Lung (tissue), 12 donors: ENCODE data around the gene AJAP1. TPM values are rescaled to one million over a fixed set of nuclear protein-coding genes. Genes with fewer than 3 reads are reported as not detected.

Experiments used
- ATAC-seq: fragments of 200-7000 bp; cut with Tn5 transposase; one replicate; pipeline ENCODE4 v1.9.1; 2020; ENCODE audit warnings: moderate number of reproducible peaks; ENCODE audit not compliant: insufficient read depth, low FRiP score
- DNase-seq, 3 donors: peaks; one replicate each; pipeline ENCODE4 v3.0.0-alpha.2; 2013 to 2017
- H3K27ac ChIP-seq, 2 donors: one replicate each; pipeline ENCODE4 v1.5.1; 2013; ENCODE audit warnings: mild to moderate bottlenecking in 2 of 2, moderate library complexity in 2 of 2, control low read depth in 1 of 2, inconsistent platforms in 1 of 2, low read depth in 1 of 2, low read length in 1 of 2
- H3K27me3 ChIP-seq, 3 donors: one replicate each; pipeline ENCODE4 v1.5.1; 2013; ENCODE audit warnings: low read length in 2 of 3; ENCODE audit not compliant: control insufficient read depth in 3 of 3, insufficient read depth in 3 of 3
- H3K36me3 ChIP-seq, 4 donors: one replicate each; pipeline ENCODE4 v1.5.1; 2013; ENCODE audit warnings: low read length in 4 of 4, mild to moderate bottlenecking in 1 of 4, moderate library complexity in 1 of 4; ENCODE audit not compliant: control insufficient read depth in 4 of 4, insufficient read depth in 4 of 4
- H3K4me1 ChIP-seq, 5 donors: one replicate each; pipeline ENCODE4 v1.5.1; 2013; ENCODE audit warnings: low read length in 5 of 5, mild to moderate bottlenecking in 2 of 5, moderate library complexity in 1 of 5; ENCODE audit not compliant: control insufficient read depth in 5 of 5, insufficient read depth in 5 of 5
- H3K4me3 ChIP-seq: one replicate; pipeline ENCODE4 v1.5.1; 2013; ENCODE audit warnings: mild to moderate bottlenecking, control low read depth, moderate library complexity
- H3K9ac ChIP-seq, 2 donors: one replicate each; pipeline ENCODE4 v1.5.1; 2013; ENCODE audit warnings: low read length in 2 of 2, control low read depth in 1 of 2; ENCODE audit not compliant: insufficient read depth in 1 of 2
- H3K9me3 ChIP-seq, 4 donors: one replicate each; pipeline ENCODE4 v1.5.1; 2013; ENCODE audit warnings: low read length in 3 of 4, mild to moderate bottlenecking in 1 of 4, moderate library complexity in 1 of 4; ENCODE audit not compliant: control insufficient read depth in 4 of 4, insufficient read depth in 3 of 4
- WGBS, 2 donors: extraction: QIAGEN DNeasy Blood & Tissue Kit; methylation state at CpG; one replicate each; pipeline ENCODE4 v1.1.7; 2013; 5-methylcytosine and 5-hydroxymethylcytosine counted together
- polyA plus RNA-seq, 2 donors: library from polyadenylated mRNA; stranded (reverse); fragments of 200-250 nt; gene quantifications; one replicate each; pipeline ENCODE4 v1.2.1, GENCODE V29; 2013
- total RNA-seq, 2 donors: library from RNA; depleted of rRNA in 1 of 2; stranded (reverse); fragments of >200 nt in 1 of 2; gene quantifications; one replicate each; pipeline ENCODE4 v1.2.1, GENCODE V29; 2014 to 2021
- TF ChIP-seq, protein P1 (sequence below): IDR thresholded peaks from 2 replicates; pipeline ENCODE4 v1.5.1; 2012; ENCODE audit warnings: mild to moderate bottlenecking; ENCODE audit errors: control extremely low read depth, extremely low read depth
- donor health status: control.
- donor health status: control.
- donor health status: Bipolar disorder and iron deficiency.
- donor health status: healthy.
- donor health status: DM: yes; HTN: yes; CAD: no.

The AJAP1 gene
- total and polyA plus RNA-seq, 4 donors, result 0.05 to 0.77 (median 0.19) TPM

DNA sequence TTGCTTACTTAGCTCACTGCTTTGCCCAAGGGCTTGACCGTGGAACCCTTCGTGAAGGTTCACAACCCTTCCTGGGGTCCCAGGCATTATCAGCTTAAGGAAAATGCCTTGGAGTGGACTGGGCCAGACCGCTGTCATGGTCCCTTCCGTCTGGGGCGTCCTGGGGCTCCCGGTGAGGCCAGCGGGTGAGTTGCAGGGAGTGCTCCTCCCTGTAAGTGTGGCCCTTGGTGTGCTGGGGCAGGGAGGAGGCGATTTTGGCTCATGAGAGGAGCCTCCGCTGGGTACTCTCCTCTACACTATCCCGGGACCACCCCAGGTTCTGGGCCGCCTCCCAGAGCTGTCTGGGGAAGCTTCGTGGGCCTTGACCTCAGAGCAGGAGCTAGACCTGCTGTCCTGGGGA is 48.1 kb downstream of the AJAP1 start:
- no peak overlapping the region for H3K9ac ChIP-seq

GRCh38 chr1:4702932-4703331 is 48.5 kb downstream of the AJAP1 start:
- Histone ChIP-seq H3K4me3 (no peak overlapping the region), H3K27ac (no peak overlapping the region), H3K9me3 (peaks cover 0 to 5% (median 0%) of the 10 kb centered on the region in 4 donors), H3K36me3 (no peaks in the 10 kb centered on the region), H3K27me3 (peaks cover 0 to 4% (median 0%) of the 10 kb centered on the region in 3 donors), H3K9ac (no peak overlapping the region), H3K4me1 (no peaks in the 10 kb centered on the region)
- no peak for ATAC-seq
- DNase-seq, result no peak
- TF ChIP-seq, protein P1, sequence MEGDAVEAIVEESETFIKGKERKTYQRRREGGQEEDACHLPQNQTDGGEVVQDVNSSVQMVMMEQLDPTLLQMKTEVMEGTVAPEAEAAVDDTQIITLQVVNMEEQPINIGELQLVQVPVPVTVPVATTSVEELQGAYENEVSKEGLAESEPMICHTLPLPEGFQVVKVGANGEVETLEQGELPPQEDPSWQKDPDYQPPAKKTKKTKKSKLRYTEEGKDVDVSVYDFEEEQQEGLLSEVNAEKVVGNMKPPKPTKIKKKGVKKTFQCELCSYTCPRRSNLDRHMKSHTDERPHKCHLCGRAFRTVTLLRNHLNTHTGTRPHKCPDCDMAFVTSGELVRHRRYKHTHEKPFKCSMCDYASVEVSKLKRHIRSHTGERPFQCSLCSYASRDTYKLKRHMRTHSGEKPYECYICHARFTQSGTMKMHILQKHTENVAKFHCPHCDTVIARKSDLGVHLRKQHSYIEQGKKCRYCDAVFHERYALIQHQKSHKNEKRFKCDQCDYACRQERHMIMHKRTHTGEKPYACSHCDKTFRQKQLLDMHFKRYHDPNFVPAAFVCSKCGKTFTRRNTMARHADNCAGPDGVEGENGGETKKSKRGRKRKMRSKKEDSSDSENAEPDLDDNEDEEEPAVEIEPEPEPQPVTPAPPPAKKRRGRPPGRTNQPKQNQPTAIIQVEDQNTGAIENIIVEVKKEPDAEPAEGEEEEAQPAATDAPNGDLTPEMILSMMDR, result no peak
- 93 to 94% methylated on average over 16 of the region's 16 CpGs for WGBS, 2 donors

More for the DNA sequence above, 48.1 kb downstream of the AJAP1 start:
- Histone ChIP-seq H3K9me3 (peaks cover 0 to 3% (median 0%) of the 10 kb centered on the region in 4 donors), H3K4me3 (no peak overlapping the region), H3K27ac (no peak overlapping the region), H3K4me1 (no peaks in the 10 kb centered on the region), H3K36me3 (no peaks in the 10 kb centered on the region), H3K27me3 (peaks cover 0 to 4% (median 0%) of the 10 kb centered on the region in 3 donors)
- ATAC-seq (no peak), DNase-seq (no peak)
- TF ChIP-seq, protein P1, result no peak
- WGBS, 2 donors, result 88 to 91% methylated on average over 12 of the region's 12 CpGs

- ATAC-seq, result no peak
- H3K9me3 ChIP-seq, result peaks cover 0 to 7% (median 0%) of the 10 kb centered on the region in 4 donors
- H3K9ac ChIP-seq, result no peak overlapping the region
- no peak overlapping the region for H3K4me3 ChIP-seq
- no peak overlapping the region for H3K27ac ChIP-seq
- 70 to 72% methylated on average over 6 of the region's 6 CpGs for WGBS, 2 donors
- TF ChIP-seq, protein P1, result no peak
- H3K36me3 ChIP-seq, result no peaks in the 10 kb centered on the region
- no peaks in the 10 kb centered on the region for H3K4me1 ChIP-seq
- peaks cover 0 to 4% (median 0%) of the 10 kb centered on the region in 3 donors for H3K27me3 ChIP-seq
- no peak for DNase-seq
These were observed 49.2 kb downstream of the AJAP1 start for GRCh38 chr1:4703646-4704045.

DNA sequence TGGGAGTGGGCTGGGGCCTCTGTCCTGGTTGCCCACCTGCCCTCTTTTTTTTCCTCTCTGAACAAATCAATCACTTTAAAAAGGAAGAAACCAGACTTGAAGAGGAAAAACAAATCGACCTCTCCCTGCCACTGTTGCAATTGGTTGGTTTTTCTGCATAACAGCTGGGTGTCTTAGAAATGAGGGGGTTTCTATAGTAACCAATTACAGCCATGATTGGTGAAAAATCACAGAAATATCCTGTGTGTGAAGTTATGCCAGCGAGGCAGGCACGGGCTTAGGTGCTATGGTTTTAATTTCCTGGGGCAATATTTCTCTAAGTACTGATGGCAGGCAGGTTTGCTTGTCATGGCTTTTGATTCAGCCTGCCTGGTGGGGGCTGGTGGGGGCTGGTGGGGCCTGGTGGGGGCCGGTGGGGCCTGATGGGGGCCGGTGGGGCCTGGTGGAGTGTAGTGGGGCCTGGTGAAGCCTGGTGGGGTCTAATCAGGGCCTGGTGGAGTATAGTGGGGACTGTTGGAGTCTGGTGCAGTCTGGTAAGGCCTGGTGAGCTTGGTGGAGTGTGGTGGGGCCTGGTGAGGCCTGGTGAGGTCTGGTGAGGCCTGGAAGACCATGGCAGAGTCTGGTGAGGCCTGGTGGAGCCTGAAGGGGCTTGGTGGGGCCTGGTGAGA is 54.6 kb downstream of the AJAP1 start:
- Histone ChIP-seq H3K36me3 (no peaks in the 10 kb centered on the region), H3K9ac (no peak overlapping the region), H3K9me3 (peaks cover 0 to 5% (median 0%) of the 10 kb centered on the region in 4 donors), H3K4me3 (no peak overlapping the region), H3K4me1 (peaks cover 0 to 2% (median 0%) of the 10 kb centered on the region in 5 donors), H3K27ac (no peak overlapping the region), H3K27me3 (peaks cover 14 to 27% (median 16%) of the 10 kb centered on the region in 3 donors)
- DNase-seq, result no peak
- TF ChIP-seq, protein P1, result no peak
- ATAC-seq, result no peak
- 56 to 60% methylated on average over 5 of the region's 5 CpGs for WGBS, 2 donors
